Thyroid gland (tissue), 4 donors: ENCODE results near the gene NMNAT2. TPM values are rescaled to one million over a fixed set of nuclear protein-coding genes. Genes with fewer than 3 reads are reported as not detected.

Experiments used
- DNase-seq, 2 donors: peaks; one replicate each; pipeline ENCODE4 v3.0.0-alpha.2; 2019
- H3K27ac ChIP-seq, 3 donors: fragments of 200-600 bp; sonication (generic); 1 replicate in 2 of 3; 2 replicates in 1 of 3; pipeline ENCODE4 v1.5.1; 2016 to 2019; ENCODE audit warnings: mild to moderate bottlenecking in 1 of 3, moderate library complexity in 1 of 3
- H3K27me3 ChIP-seq: fragments of 200-600 bp; sonication (generic); one replicate; pipeline ENCODE4 v1.5.1; 2019
- H3K36me3 ChIP-seq, 2 donors: fragments of 200-600 bp; sonication (generic); one replicate each; pipeline ENCODE4 v1.5.1; 2016 to 2019
- H3K4me1 ChIP-seq, 2 donors: fragments of 200-600 bp; sonication (generic); one replicate each; pipeline ENCODE4 v1.5.1; 2017 to 2019
- H3K4me3 ChIP-seq, 3 donors: fragments of 200-600 bp; sonication (generic); replicated peaks in 1 of 3; 1 replicate in 2 of 3; 2 replicates in 1 of 3; pipeline ENCODE4 v1.5.1; 2016; ENCODE audit warnings: mild to moderate bottlenecking in 1 of 3
- H3K9me3 ChIP-seq: fragments of 200-600 bp; sonication (generic); one replicate; pipeline ENCODE4 v1.5.1; 2017
- CTCF ChIP-seq, 6 experiments: fragments of 200-600 bp in 3 of 6; fragments of 450-650 bp in 3 of 6; sonication (generic) in 3 of 6; IDR thresholded peaks; one replicate each; pipeline ENCODE4 v1.5.1; 2016 to 2019; ENCODE audit warnings: antibody characterized with exemption in 6 of 6, mild to moderate bottlenecking in 2 of 6, inconsistent platforms in 1 of 6, moderate library complexity in 1 of 6
- POLR2A ChIP-seq, 2 donors: fragments of 450-650 bp; IDR thresholded peaks; one replicate each; pipeline ENCODE4 v1.6.1; 2017; ENCODE audit warnings: antibody characterized with exemption in 2 of 2, mild to moderate bottlenecking in 2 of 2, moderate library complexity in 1 of 2
- WGBS, 2 donors: methylation state at CpG; one replicate each; pipeline ENCODE4 v1.1.5; 2017; 5-methylcytosine and 5-hydroxymethylcytosine counted together
- intact Hi-C: fragments of 100-400 bp; cut with DNase I; formaldehyde crosslinking; loops from one replicate; pipeline ENCODE4 v1.15.1; 2023
- total RNA-seq, 4 donors: library from RNA; depleted of rRNA; stranded (reverse); fragments of >200 nt; gene quantifications; one replicate each; pipeline ENCODE4 v1.2.3, GENCODE V29; 2016

Gene NMNAT2
- total RNA-seq, 4 donors from 2014 or later, result 7.6 to 39.5 (median 17.3) TPM

GRCh38 chr1:183368213-183369108 is 49.7 kb downstream of the NMNAT2 start:
- Histone ChIP-seq H3K4me1 (peaks cover 4 to 18% of the 10 kb centered on the region in 2 donors), H3K27me3 (no peaks in the 10 kb centered on the region), H3K36me3 (no peaks in the 10 kb centered on the region), H3K4me3 (no peak overlapping the region), H3K27ac (no peak overlapping the region), H3K9me3 (no peaks in the 10 kb centered on the region)
- intact Hi-C loops, result no loop called here
- no peak for DNase-seq
- WGBS, 2 donors, result 87 to 89% methylated on average over 11 of the region's 11 CpGs
- TF ChIP-seq POLR2A (IDR thresholded peaks at IDR 0.05) (no peak), CTCF (IDR thresholded peaks at IDR 0.05) (no peak)

DNA sequence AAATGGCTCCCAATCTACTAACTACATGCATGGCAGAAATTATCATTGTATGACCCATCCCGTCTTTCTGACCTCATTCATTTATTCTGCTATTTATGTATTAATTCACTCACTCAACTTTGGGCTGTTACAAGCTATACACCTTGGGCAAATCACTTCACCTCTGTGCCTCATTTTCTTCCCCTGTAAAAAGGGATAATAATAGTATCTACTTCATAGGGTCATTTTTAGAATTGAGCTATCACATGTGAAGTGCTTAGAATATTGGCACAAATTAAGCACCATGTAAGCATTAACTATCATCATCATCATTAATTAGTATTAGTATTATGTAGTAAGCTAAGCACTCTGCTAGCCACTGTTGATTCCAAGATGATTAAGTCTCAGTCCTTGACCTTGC is 52.1 kb downstream of the NMNAT2 start:
- no peaks in the 10 kb centered on the region for H3K36me3 ChIP-seq
- peaks cover 4 to 18% of the 10 kb centered on the region in 2 donors for H3K4me1 ChIP-seq
- no peak overlapping the region for H3K4me3 ChIP-seq
- 90 to 93% methylated on average over 1 of the region's 1 CpG for WGBS, 2 donors
- no peaks in the 10 kb centered on the region for H3K27me3 ChIP-seq
- H3K9me3 ChIP-seq, result no peaks in the 10 kb centered on the region
- no peak overlapping the region for H3K27ac ChIP-seq
- DNase-seq, result no peak
- TF ChIP-seq POLR2A (IDR thresholded peaks at IDR 0.05), result no peak
- TF ChIP-seq CTCF (IDR thresholded peaks at IDR 0.05), result no peak
- intact Hi-C loops, result no loop called here

DNA sequence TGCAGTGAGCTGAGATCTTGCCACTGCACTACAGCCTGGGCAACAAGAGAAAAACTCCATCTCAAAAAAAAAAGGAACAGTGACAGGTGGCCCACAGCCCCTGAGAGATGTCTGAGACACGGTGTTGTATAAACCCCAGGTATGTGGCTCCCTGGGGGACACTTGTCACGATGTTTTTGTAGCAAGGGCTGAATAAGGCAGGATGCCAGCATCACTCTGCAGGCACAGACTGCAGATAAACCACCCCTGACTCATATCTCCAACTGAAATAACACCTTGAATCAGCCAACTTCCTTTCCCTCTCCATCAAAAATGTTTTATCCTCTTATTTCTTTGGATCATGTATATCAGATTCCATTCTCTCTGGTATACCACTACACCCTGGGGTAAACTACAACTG is 52.5 kb downstream of the NMNAT2 start:
- 14 to 19% methylated on average over 2 of the region's 2 CpGs for WGBS, 2 donors
- Histone ChIP-seq H3K4me3 (no peak overlapping the region), H3K9me3 (no peaks in the 10 kb centered on the region), H3K27me3 (no peaks in the 10 kb centered on the region), H3K4me1 (peaks cover 2 to 13% of the 10 kb centered on the region in 2 donors), H3K27ac (no peak overlapping the region), H3K36me3 (no peaks in the 10 kb centered on the region)
- intact Hi-C loops, result no loop called here
- TF ChIP-seq POLR2A (IDR thresholded peaks at IDR 0.05) (no peak), CTCF (IDR thresholded peaks at IDR 0.05) (no peak)
- DNase-seq, result peak; percentile 50 to 56

DNA sequence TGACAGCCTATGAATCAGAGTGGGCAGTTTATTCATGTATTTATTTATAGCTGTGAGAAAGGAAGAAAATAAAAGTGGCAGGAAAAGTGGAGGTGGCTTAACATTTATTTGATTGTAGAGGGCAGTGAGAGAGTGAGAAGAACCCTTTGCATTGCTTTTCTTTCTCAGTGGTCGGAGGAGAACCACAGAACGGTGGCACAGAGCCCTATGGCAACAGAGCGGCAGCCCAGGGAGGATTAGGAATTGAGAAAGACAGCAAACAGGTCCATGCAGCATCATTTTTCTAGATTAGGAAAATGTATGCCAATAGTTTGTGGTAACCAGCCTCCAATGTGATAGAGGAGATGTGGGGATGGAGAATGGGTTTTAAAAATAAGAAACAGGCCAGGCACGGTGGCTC is 53.1 kb downstream of the NMNAT2 start:
- no peaks in the 10 kb centered on the region for H3K9me3 ChIP-seq
- no peak for DNase-seq
- TF ChIP-seq POLR2A (IDR thresholded peaks at IDR 0.05), result no peak
- TF ChIP-seq CTCF (IDR thresholded peaks at IDR 0.05), result no peak
- intact Hi-C loops, result no loop called here
- H3K4me3 ChIP-seq, result no peak overlapping the region
- H3K36me3 ChIP-seq, result no peaks in the 10 kb centered on the region
- peaks cover 0 to 9% of the 10 kb centered on the region in 2 donors for H3K4me1 ChIP-seq
- no peaks in the 10 kb centered on the region for H3K27me3 ChIP-seq
- H3K27ac ChIP-seq, result no peak overlapping the region
- 84 to 89% methylated on average over 4 of the region's 4 CpGs for WGBS, 2 donors

GRCh38 chr1:183363972-183364371 is 54.2 kb downstream of the NMNAT2 start:
- Histone ChIP-seq H3K9me3 (no peaks in the 10 kb centered on the region), H3K27me3 (no peaks in the 10 kb centered on the region), H3K4me1 (no peaks in the 10 kb centered on the region), H3K4me3 (no peak overlapping the region), H3K36me3 (no peaks in the 10 kb centered on the region), H3K27ac (no peak overlapping the region)
- no peak for DNase-seq
- TF ChIP-seq CTCF (IDR thresholded peaks at IDR 0.05) (no peak), POLR2A (IDR thresholded peaks at IDR 0.05) (no peak)
- 91 to 95% methylated on average over 3 of the region's 3 CpGs for WGBS, 2 donors
- intact Hi-C loops, result no loop called here
